Body of pancreas (tissue), 4 donors: ENCODE measurements around the gene B3GNT2.

Experiments
- CTCF ChIP-seq, 7 experiments: fragments of 450-650 bp in 4 of 7; fragments of 200-600 bp in 3 of 7; sonication (generic) in 3 of 7; IDR thresholded peaks; one replicate each; pipeline ENCODE4 v1.5.1; 2016 to 2019; ENCODE audit warnings: antibody characterized with exemption in 7 of 7
- POLR2A ChIP-seq, 3 donors: fragments of 450-650 bp; IDR thresholded peaks; one replicate each; pipeline ENCODE4 v1.6.1; 2016; ENCODE audit warnings: antibody characterized with exemption in 3 of 3, mild to moderate bottlenecking in 2 of 3

GRCh38 chr2:62181843-62182242 lies 14.1 kb upstream of the B3GNT2 start:
- TF ChIP-seq CTCF (IDR thresholded peaks at IDR 0.05) = no peak
- TF ChIP-seq POLR2A (IDR thresholded peaks at IDR 0.05) = no peak
